ENCODE measurements around the gene APBB1IP. TPM values are rescaled to one million over a fixed set of nuclear protein-coding genes. Genes with fewer than 3 reads are reported as not detected.
"Not testable (repeated sequence)": the region's sequence is repeated elsewhere in the genome, so short reads cannot be mapped to it uniquely, and the experiment has no call there.

The APBB1IP gene, protein sequence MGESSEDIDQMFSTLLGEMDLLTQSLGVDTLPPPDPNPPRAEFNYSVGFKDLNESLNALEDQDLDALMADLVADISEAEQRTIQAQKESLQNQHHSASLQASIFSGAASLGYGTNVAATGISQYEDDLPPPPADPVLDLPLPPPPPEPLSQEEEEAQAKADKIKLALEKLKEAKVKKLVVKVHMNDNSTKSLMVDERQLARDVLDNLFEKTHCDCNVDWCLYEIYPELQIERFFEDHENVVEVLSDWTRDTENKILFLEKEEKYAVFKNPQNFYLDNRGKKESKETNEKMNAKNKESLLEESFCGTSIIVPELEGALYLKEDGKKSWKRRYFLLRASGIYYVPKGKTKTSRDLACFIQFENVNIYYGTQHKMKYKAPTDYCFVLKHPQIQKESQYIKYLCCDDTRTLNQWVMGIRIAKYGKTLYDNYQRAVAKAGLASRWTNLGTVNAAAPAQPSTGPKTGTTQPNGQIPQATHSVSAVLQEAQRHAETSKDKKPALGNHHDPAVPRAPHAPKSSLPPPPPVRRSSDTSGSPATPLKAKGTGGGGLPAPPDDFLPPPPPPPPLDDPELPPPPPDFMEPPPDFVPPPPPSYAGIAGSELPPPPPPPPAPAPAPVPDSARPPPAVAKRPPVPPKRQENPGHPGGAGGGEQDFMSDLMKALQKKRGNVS
- 10 to 100 TPM; 81.1 to 88.7 TPM for total RNA-seq

DNA sequence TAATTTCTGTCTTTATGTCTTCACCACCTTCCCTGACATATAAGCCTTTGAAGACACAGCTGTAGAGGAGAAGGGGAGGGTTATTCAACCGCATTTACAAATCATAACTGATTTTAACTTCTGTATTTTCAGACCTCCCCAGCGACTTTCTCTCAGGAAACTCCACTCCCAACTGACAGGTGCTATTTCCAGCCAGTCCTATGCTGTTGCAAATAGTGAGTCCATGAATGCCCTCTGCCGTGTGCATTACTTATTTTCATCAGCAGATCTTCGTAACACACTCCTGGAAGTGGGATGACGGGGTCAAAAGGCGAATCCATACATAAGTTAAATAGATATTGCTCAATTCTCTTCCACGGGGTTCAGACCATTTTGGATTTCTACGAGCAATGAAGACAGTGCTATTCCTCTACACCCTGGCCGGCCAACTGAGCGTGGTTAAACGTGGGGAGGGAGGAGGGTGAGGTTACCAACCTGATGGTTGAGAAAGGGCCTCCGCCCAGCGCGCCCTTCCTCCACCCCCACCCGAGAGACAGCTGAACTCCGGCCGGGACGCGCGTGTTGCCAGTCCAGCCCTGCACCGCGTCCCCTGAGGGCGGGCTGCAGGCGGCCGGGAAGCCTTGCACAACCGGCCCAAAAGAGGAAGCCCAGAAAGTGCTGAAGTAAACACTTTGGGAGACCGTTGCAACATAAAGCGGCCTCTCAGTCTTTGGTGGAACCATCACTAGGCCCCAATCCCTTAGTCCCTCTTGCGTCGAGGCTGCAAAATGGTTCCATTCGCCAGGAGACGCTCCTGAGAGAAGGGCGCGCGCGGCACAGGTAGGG, at the start of gene APBB1IP:
Gene APBB1IP (plus strand): TSS at position 705 of the 825 bp plus-strand sequence. CDS start 53,986 bp downstream, outside the sequence.
- Mint-ChIP-seq H3K27me3 (no peaks in the 10 kb centered on the region), H3K27ac (peak within 1 kb of the TSS; percentile 92), H3K4me3 (peak within 1 kb of the TSS; percentile 88), H3K36me3 (peaks cover 6% of the 10 kb centered on the region), H3K4me1 (peaks cover 38% of the 10 kb centered on the region), H3K9me3 (no peaks in the 10 kb centered on the region)
- POLR2A ChIA-PET: interaction anchor here (1.0 to 3.3 kb wide), 15 partner anchors 7 to 716 kb away, joined by 3 to 19 read pairs (median 5); partner anchors contain the start of gene YME1L1
- DNase-seq: peak; percentile 74
- ATAC-seq (ENCODE audit: low read depth): peak; percentile 56

DNA sequence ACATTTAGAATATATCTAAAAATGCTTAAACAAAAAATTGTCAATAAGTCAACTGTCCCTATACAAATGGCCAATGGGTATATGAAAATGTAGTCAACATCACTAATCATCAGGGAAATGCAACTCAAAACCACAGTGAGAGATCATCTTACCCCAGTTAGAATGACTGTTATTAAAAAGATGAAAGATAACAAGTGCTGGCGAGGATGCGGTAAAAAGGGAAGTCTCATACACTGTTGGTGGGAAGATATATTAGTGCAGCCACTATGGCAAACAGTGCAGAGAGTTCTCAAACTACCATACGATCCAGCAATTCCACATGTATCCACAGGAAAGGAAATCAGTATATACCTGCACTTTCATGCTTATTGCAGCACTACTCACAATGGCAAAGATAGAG, 48.6 kb upstream of the APBB1IP start:
- H3K9me3 Mint-ChIP-seq: peaks cover 6% of the 10 kb centered on the region
- no peak for ATAC-seq (ENCODE audit: low read depth)
- no peak overlapping the region for H3K27ac Mint-ChIP-seq
- peaks cover 2% of the 10 kb centered on the region for H3K36me3 Mint-ChIP-seq
- H3K4me3 Mint-ChIP-seq: no peak overlapping the region
- DNase-seq: no peak
- H3K4me1 Mint-ChIP-seq: no peaks in the 10 kb centered on the region
- POLR2A ChIA-PET: no interaction called here
- H3K27me3 Mint-ChIP-seq: peaks cover 12% of the 10 kb centered on the region

DNA sequence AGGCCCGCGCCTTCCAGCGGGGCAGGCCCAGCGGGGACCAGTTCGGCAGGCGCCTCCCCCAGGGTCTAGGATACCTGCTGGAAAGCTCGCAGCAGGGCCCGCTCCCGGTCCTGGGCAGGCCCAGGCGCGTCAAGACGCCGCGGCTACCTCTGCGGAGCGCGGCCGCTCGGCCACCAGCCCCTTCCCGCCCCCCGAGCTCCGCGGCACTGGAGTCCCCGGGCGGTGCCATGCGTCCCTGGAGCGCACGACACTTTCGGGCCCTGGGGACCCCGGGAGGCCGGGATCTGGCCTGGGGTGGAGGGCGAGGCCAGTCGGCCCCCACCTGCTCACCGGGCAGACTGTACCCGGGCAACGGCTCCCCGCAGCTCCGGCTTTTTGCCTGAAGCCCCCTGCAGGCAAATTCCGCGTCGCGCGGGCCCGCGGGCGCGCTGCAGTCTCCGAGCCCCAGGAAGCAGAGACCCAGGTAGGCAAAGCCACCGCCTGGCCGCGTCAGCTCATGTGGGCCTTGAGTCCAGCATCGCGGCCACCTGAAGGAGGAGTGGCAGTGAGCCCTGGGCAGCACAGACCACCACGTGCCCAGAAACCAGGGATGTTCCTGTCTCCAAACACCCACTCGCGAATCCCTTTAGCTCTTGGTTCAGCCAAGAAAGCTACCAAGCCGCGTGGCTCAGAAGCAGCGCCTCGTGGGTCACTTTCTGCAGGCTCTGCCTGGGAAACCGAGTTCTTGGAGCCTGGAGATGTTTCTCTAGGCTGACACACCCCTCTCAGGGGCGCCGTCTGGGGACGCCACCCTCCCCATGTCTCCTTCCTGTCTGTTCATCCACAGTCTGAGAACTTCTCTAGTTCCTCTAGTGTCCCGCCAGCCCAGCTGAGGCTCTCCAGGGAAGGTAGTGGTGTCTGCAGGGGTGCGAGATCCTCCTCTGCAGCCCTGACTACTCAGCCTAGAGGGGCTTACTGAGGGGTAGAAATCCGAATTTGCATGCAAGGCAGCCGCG, 46.1 kb upstream of the APBB1IP start:
- POLR2A ChIA-PET: no interaction called here
- Mint-ChIP-seq H3K27ac (no peak overlapping the region), H3K4me1 (no peaks in the 10 kb centered on the region), H3K4me3 (peak overlapping the region; percentile 39), H3K9me3 (peaks cover 6% of the 10 kb centered on the region), H3K36me3 (peaks cover 2% of the 10 kb centered on the region), H3K27me3 (peaks cover 12% of the 10 kb centered on the region)
- DNase-seq: peak; percentile 32
- ATAC-seq (ENCODE audit: low read depth): peak; percentile 52

DNA sequence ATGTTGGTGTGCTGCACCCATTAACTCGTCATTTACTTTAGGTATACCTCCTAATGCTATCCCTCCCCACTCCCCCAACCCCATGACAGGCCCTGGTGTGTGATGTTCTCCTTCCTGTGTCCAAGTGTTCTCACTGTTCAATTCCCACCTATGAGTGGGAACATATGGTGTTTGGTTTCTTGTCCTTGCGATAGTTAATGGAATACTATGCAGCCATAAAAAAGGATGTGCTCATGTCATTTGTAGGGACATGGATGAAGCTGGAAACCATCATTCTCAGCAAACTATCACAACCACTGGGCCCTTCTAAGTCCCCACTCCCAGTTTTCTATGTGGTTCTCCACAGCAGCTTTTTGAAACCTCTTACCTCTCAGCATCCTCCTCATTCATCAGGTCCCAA, 39.8 kb upstream of the APBB1IP start:
- H3K36me3 Mint-ChIP-seq; H3K4me1 Mint-ChIP-seq; H3K27ac Mint-ChIP-seq; POLR2A ChIA-PET; H3K27me3 Mint-ChIP-seq; DNase-seq; ATAC-seq (ENCODE audit: low read depth); H3K4me3 Mint-ChIP-seq; H3K9me3 Mint-ChIP-seq: not testable (repeated sequence)

DNA sequence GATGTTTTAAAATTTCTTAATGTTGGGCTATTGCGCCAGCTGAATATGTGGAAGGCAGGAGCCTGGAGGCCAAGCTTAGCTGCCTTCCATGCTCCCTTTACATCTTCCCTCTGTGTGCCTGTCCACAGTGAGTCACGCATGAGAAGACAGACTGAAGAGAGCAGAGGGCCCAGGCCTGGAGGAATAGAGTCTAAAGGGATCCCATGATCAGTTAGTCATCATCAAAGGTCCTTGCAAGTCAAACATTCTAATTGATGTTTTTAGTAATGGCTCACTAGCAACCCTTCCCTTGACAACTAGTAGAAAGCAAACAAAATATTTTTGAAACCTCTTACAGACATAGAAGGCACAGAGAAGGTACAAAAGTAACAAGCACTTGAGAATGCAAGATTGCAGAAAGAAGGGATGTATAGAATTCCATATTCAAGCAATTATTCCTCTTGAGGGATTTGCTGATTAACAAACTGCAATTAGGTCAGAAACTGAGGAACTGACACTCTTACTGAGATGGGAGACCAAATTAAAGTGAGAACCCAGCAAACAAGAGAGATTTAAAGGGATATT, 30.7 kb upstream of the APBB1IP start:
- Mint-ChIP-seq H3K27me3 (peaks cover 8% of the 10 kb centered on the region), H3K36me3 (no peaks in the 10 kb centered on the region), H3K27ac (no peak overlapping the region), H3K9me3 (peaks cover 1% of the 10 kb centered on the region), H3K4me1 (peaks cover 2% of the 10 kb centered on the region), H3K4me3 (no peak overlapping the region)
- ATAC-seq (ENCODE audit: low read depth): no peak
- POLR2A ChIA-PET: no interaction called here
- DNase-seq: no peak

DNA sequence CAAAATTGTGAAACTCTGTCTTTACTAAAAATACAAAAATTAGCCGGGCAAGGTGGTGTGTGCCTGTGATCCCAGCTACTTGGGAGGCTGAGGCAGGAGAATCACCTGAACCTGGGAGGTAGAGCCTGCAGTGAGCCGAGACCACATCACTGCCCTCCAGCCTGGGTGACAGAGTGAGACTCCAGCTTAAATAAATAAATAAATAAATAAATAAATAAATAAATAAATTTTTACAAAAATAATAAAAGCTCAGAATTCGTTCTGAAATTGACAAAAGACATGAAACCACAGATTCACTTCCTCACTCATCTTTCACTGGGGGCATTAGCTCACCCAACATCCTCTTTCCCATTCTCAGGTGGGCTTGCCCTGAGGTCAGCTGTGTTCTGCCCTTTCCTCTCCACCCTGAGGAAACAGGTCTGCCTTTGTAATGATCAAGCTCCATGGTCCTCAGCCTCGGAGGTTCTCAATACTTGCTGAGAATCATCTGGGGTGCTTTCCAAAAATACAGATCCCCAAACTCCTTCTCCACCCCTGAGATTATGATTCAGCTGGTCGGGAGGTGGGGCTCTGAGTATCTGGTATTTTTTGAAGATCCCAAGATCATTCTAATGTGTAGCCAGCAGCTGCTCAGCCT, 29.2 kb upstream of the APBB1IP start:
- H3K4me3 Mint-ChIP-seq: no peak overlapping the region
- H3K27me3 Mint-ChIP-seq: peaks cover 8% of the 10 kb centered on the region
- H3K4me1 Mint-ChIP-seq: peaks cover 2% of the 10 kb centered on the region
- H3K27ac Mint-ChIP-seq: no peak overlapping the region
- DNase-seq: no peak
- ATAC-seq (ENCODE audit: low read depth): no peak
- peaks cover 1% of the 10 kb centered on the region for H3K9me3 Mint-ChIP-seq
- POLR2A ChIA-PET: no interaction called here
- no peaks in the 10 kb centered on the region for H3K36me3 Mint-ChIP-seq

DNA sequence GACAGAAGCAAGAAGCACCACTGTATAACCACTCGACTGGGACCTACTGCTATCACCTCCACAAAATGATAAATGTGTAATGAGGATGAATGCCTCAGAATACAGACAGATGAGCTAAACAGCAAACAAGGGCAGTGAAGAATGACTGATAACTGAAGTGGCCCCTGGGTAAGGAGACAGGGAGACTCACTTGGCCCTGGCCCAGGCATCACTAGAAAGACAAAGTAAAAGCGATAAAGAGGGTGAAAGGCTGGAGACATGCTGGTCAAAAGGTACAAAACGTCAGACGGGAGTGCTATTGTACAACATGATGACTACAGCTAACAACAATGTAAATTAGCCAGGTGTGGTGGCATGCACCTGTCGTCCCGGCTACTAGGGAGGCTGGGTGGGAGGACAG, 27.8 kb upstream of the APBB1IP start:
- Mint-ChIP-seq H3K9me3 (no peaks in the 10 kb centered on the region), H3K36me3 (no peaks in the 10 kb centered on the region), H3K27ac (no peak overlapping the region), H3K4me1 (peaks cover 2% of the 10 kb centered on the region), H3K27me3 (peaks cover 8% of the 10 kb centered on the region), H3K4me3 (no peak overlapping the region)
- POLR2A ChIA-PET: no interaction called here
- DNase-seq: no peak
- ATAC-seq (ENCODE audit: low read depth): no peak

DNA sequence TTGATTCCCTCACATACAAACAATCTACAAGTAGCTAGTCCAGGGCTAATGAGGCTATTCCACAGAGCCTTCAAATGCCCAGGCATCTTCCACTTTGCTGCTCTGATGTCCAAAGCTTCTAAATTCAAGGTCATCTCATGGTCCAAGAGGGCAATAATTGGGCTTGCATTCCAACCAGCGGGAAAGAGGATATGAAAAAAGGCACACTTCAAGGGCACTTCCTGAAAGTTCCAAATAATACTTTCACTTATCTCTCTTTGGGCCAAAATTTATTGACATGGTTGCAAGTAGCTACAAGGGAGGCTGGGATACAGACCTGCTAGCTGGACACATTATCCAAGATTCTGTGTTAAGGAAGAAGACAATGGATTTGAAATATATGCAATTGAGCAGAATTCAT, 25.2 kb upstream of the APBB1IP start:
- H3K27ac Mint-ChIP-seq: no peak overlapping the region
- no peaks in the 10 kb centered on the region for H3K36me3 Mint-ChIP-seq
- POLR2A ChIA-PET: no interaction called here
- H3K4me1 Mint-ChIP-seq: peaks cover 2% of the 10 kb centered on the region
- peaks cover 8% of the 10 kb centered on the region for H3K27me3 Mint-ChIP-seq
- ATAC-seq (ENCODE audit: low read depth) (no peak), DNase-seq (no peak)
- H3K4me3 Mint-ChIP-seq: no peak overlapping the region
- H3K9me3 Mint-ChIP-seq: no peaks in the 10 kb centered on the region

DNA sequence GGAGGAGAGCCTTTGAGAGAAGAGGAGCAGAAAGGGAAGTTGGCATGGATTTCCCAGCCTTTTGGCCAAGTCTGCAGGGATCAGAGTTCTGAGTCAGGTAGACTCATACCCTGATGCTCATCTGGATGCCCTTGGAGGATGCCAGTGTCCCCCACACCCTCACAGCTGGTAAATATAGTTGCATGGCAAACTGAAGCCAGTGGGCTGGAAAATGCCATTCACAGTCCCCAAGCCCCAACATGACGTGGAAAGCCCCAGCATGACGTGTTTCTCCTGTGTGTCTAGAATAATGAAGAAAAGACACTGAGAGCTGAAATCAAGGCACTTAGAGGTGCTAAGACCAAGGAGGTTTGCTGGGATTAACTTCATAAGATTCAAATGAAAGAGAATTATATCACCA, 24.8 kb upstream of the APBB1IP start:
- H3K4me1 Mint-ChIP-seq: peaks cover 2% of the 10 kb centered on the region
- no peaks in the 10 kb centered on the region for H3K36me3 Mint-ChIP-seq
- H3K4me3 Mint-ChIP-seq: no peak overlapping the region
- H3K27me3 Mint-ChIP-seq: peaks cover 8% of the 10 kb centered on the region
- H3K9me3 Mint-ChIP-seq: no peaks in the 10 kb centered on the region
- DNase-seq: no peak
- POLR2A ChIA-PET: no interaction called here
- no peak overlapping the region for H3K27ac Mint-ChIP-seq
- ATAC-seq (ENCODE audit: low read depth): no peak

DNA sequence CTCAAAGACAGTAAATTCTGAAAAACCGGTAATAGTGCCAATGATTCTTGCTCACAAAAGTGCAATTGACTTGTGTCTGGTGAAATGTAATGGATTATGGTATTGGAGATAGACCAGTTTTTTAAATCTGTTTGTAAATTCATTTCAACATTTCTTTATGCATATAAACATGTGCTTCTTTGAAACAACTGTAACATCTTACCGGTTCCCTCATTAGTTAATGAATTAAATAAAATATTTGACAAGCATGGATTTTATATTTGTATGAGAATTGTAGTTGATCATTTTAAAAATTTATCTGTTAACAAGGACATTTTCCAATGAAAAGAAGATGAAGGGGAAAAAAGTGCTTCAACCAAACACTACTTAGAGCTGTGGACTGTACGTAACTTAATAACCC, 21.0 kb upstream of the APBB1IP start:
- Mint-ChIP-seq H3K27me3 (peaks cover 11% of the 10 kb centered on the region), H3K4me3 (no peak overlapping the region), H3K4me1 (no peaks in the 10 kb centered on the region), H3K36me3 (no peaks in the 10 kb centered on the region), H3K27ac (no peak overlapping the region), H3K9me3 (no peaks in the 10 kb centered on the region)
- ATAC-seq (ENCODE audit: low read depth) (no peak), DNase-seq (no peak)
- POLR2A ChIA-PET: no interaction called here

DNA sequence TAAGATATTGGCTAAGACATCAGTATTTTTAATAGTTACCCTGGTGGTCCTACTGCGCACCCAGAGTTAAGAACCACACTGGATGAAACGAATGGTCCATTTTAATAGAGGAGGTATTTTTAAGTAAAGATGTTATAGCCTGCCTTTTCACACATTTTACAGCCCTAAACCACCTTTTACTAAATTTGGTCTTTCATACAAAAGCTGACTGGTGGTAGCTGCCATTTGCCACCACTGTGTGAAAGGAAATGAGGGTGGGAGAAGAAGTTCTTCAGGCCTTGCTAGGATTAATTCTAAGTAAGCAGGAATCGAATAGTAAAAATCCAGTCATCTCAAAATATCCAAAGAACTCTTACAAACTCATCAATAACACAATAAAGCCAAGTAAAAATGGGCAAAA, 15.2 kb upstream of the APBB1IP start:
- no peak for ATAC-seq (ENCODE audit: low read depth)
- H3K4me3 Mint-ChIP-seq: no peak overlapping the region
- POLR2A ChIA-PET: interaction anchor here (1.1 kb wide), 1 partner anchor 15 kb away, joined by 4 read pairs; the partner anchor contains the start of gene APBB1IP
- peaks cover 3% of the 10 kb centered on the region for H3K27me3 Mint-ChIP-seq
- H3K9me3 Mint-ChIP-seq: peaks cover 3% of the 10 kb centered on the region
- H3K36me3 Mint-ChIP-seq: no peaks in the 10 kb centered on the region
- H3K4me1 Mint-ChIP-seq: no peaks in the 10 kb centered on the region
- DNase-seq: no peak
- no peak overlapping the region for H3K27ac Mint-ChIP-seq

DNA sequence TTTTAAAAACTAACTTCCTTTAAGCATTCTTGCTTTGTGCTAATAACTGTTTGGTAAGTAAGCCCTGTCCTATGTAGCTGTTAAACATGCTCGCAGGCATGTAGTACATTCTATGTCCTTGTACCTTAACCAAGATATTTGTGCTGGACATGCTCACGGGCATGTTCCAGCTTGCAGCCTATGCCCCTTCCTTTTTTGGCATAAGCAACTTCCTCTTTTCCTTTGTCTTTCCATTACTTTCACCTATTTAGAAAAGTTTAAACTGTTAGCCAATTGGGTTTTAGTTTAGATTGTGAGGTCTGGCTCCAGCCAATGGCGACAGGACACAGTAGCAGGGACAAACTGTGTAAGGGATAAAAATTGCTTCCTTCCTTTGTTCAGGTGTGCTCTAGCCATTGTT, 14.4 kb upstream of the APBB1IP start:
- peaks cover 3% of the 10 kb centered on the region for H3K27me3 Mint-ChIP-seq
- H3K27ac Mint-ChIP-seq: no peak overlapping the region
- no peaks in the 10 kb centered on the region for H3K36me3 Mint-ChIP-seq
- DNase-seq (no peak), ATAC-seq (ENCODE audit: low read depth) (no peak)
- peaks cover 3% of the 10 kb centered on the region for H3K9me3 Mint-ChIP-seq
- H3K4me3 Mint-ChIP-seq: no peak overlapping the region
- POLR2A ChIA-PET: interaction anchor here (1.1 kb wide), 1 partner anchor 15 kb away, joined by 4 read pairs; the partner anchor contains the start of gene APBB1IP
- H3K4me1 Mint-ChIP-seq: no peaks in the 10 kb centered on the region
